Measurements from ENCODE around the gene MEST.
"Not testable (repeated sequence)": the region's sequence is repeated elsewhere in the genome, so short reads cannot be mapped to it uniquely, and the experiment has no call there.

The MEST gene

GRCh38 chr7:130491841-130492522 lies at the start of gene MEST:
TSS of gene MEST (plus strand) at chr7:130492085. CDS start at chr7:130492314, 229 bp downstream.
- H3K9me3 ChIP-seq (ENCODE audit: control insufficient read depth, low read length) = no peaks in the 10 kb centered on the region
- peaks cover 11% of the 10 kb centered on the region for H3K4me1 ChIP-seq (ENCODE audit: control insufficient read depth, insufficient read depth, low read length)
- peaks cover 4% of the 10 kb centered on the region for H3K27me3 ChIP-seq (ENCODE audit: control insufficient read depth, insufficient read depth, low read length)
- no peaks in the 10 kb centered on the region for H3K36me3 ChIP-seq (ENCODE audit: control insufficient read depth, insufficient read depth, low read length)
- H3K9ac ChIP-seq (ENCODE audit: low read length) = no peak within 1 kb of the TSS
- no peak within 1 kb of the TSS for H3K4me3 ChIP-seq (ENCODE audit: low read length)

GRCh38 chr7:130442601-130443000 lies 49.3 kb upstream of the MEST start:
- Histone ChIP-seq H3K4me1 (ENCODE audit: control insufficient read depth, insufficient read depth, low read length) (peaks cover 11% of the 10 kb centered on the region), H3K9ac (ENCODE audit: low read length) (no peak overlapping the region), H3K36me3 (ENCODE audit: control insufficient read depth, insufficient read depth, low read length) (no peaks in the 10 kb centered on the region), H3K4me3 (ENCODE audit: low read length) (no peak overlapping the region), H3K27me3 (ENCODE audit: control insufficient read depth, insufficient read depth, low read length) (no peaks in the 10 kb centered on the region), H3K9me3 (ENCODE audit: control insufficient read depth, low read length) (no peaks in the 10 kb centered on the region)

- Histone ChIP-seq H3K4me1 (ENCODE audit: control insufficient read depth, insufficient read depth, low read length) (peaks cover 11% of the 10 kb centered on the region), H3K4me3 (ENCODE audit: low read length) (no peak overlapping the region), H3K9me3 (ENCODE audit: control insufficient read depth, low read length) (no peaks in the 10 kb centered on the region), H3K36me3 (ENCODE audit: control insufficient read depth, insufficient read depth, low read length) (no peaks in the 10 kb centered on the region), H3K27me3 (ENCODE audit: control insufficient read depth, insufficient read depth, low read length) (no peaks in the 10 kb centered on the region), H3K9ac (ENCODE audit: low read length) (no peak overlapping the region)
Observed at GRCh38 chr7:130444234-130444633, 47.7 kb upstream of the MEST start.

GRCh38 chr7:130444751-130445407 lies 47.0 kb upstream of the MEST start:
- Histone ChIP-seq H3K27me3 (ENCODE audit: control insufficient read depth, insufficient read depth, low read length) (no peaks in the 10 kb centered on the region), H3K9ac (ENCODE audit: low read length) (no peak overlapping the region), H3K9me3 (ENCODE audit: control insufficient read depth, low read length) (no peaks in the 10 kb centered on the region), H3K4me1 (ENCODE audit: control insufficient read depth, insufficient read depth, low read length) (peaks cover 11% of the 10 kb centered on the region), H3K4me3 (ENCODE audit: low read length) (no peak overlapping the region), H3K36me3 (ENCODE audit: control insufficient read depth, insufficient read depth, low read length) (no peaks in the 10 kb centered on the region)

- H3K4me1 ChIP-seq (ENCODE audit: control insufficient read depth, insufficient read depth, low read length) = peaks cover 7% of the 10 kb centered on the region
- H3K4me3 ChIP-seq (ENCODE audit: low read length) = no peak overlapping the region
- H3K27me3 ChIP-seq (ENCODE audit: control insufficient read depth, insufficient read depth, low read length) = no peaks in the 10 kb centered on the region
- no peaks in the 10 kb centered on the region for H3K9me3 ChIP-seq (ENCODE audit: control insufficient read depth, low read length)
- no peaks in the 10 kb centered on the region for H3K36me3 ChIP-seq (ENCODE audit: control insufficient read depth, insufficient read depth, low read length)
- no peak overlapping the region for H3K9ac ChIP-seq (ENCODE audit: low read length)
Observed at GRCh38 chr7:130446259-130446658, 45.6 kb upstream of the MEST start.

- not testable (repeated sequence) for H3K36me3 ChIP-seq (ENCODE audit: control insufficient read depth, insufficient read depth, low read length); H3K4me3 ChIP-seq (ENCODE audit: low read length); H3K9me3 ChIP-seq (ENCODE audit: control insufficient read depth, low read length); H3K9ac ChIP-seq (ENCODE audit: low read length); H3K27me3 ChIP-seq (ENCODE audit: control insufficient read depth, insufficient read depth, low read length); H3K4me1 ChIP-seq (ENCODE audit: control insufficient read depth, insufficient read depth, low read length)
Observed at GRCh38 chr7:130451344-130451743, 40.5 kb upstream of the MEST start.

- Histone ChIP-seq H3K36me3 (ENCODE audit: control insufficient read depth, insufficient read depth, low read length) (no peaks in the 10 kb centered on the region), H3K9ac (ENCODE audit: low read length) (no peak overlapping the region), H3K4me3 (ENCODE audit: low read length) (no peak overlapping the region), H3K27me3 (ENCODE audit: control insufficient read depth, insufficient read depth, low read length) (no peaks in the 10 kb centered on the region), H3K4me1 (ENCODE audit: control insufficient read depth, insufficient read depth, low read length) (no peaks in the 10 kb centered on the region), H3K9me3 (ENCODE audit: control insufficient read depth, low read length) (no peaks in the 10 kb centered on the region)
Observed at GRCh38 chr7:130452951-130453350, 38.9 kb upstream of the MEST start.

- no peak overlapping the region for H3K9ac ChIP-seq (ENCODE audit: low read length)
- H3K27me3 ChIP-seq (ENCODE audit: control insufficient read depth, insufficient read depth, low read length) = no peaks in the 10 kb centered on the region
- H3K4me3 ChIP-seq (ENCODE audit: low read length) = no peak overlapping the region
- no peaks in the 10 kb centered on the region for H3K9me3 ChIP-seq (ENCODE audit: control insufficient read depth, low read length)
- H3K36me3 ChIP-seq (ENCODE audit: control insufficient read depth, insufficient read depth, low read length) = no peaks in the 10 kb centered on the region
- no peaks in the 10 kb centered on the region for H3K4me1 ChIP-seq (ENCODE audit: control insufficient read depth, insufficient read depth, low read length)
Observed at GRCh38 chr7:130454959-130455358, 36.9 kb upstream of the MEST start.

GRCh38 chr7:130458257-130458656 lies 33.6 kb upstream of the MEST start:
- no peak overlapping the region for H3K4me3 ChIP-seq (ENCODE audit: low read length)
- no peaks in the 10 kb centered on the region for H3K9me3 ChIP-seq (ENCODE audit: control insufficient read depth, low read length)
- no peaks in the 10 kb centered on the region for H3K27me3 ChIP-seq (ENCODE audit: control insufficient read depth, insufficient read depth, low read length)
- no peaks in the 10 kb centered on the region for H3K36me3 ChIP-seq (ENCODE audit: control insufficient read depth, insufficient read depth, low read length)
- no peaks in the 10 kb centered on the region for H3K4me1 ChIP-seq (ENCODE audit: control insufficient read depth, insufficient read depth, low read length)
- no peak overlapping the region for H3K9ac ChIP-seq (ENCODE audit: low read length)

GRCh38 chr7:130461272-130461671 lies 30.6 kb upstream of the MEST start:
- Histone ChIP-seq H3K9ac (ENCODE audit: low read length) (no peak overlapping the region), H3K36me3 (ENCODE audit: control insufficient read depth, insufficient read depth, low read length) (no peaks in the 10 kb centered on the region), H3K27me3 (ENCODE audit: control insufficient read depth, insufficient read depth, low read length) (no peaks in the 10 kb centered on the region), H3K4me3 (ENCODE audit: low read length) (no peak overlapping the region), H3K9me3 (ENCODE audit: control insufficient read depth, low read length) (no peaks in the 10 kb centered on the region), H3K4me1 (ENCODE audit: control insufficient read depth, insufficient read depth, low read length) (no peaks in the 10 kb centered on the region)

- Histone ChIP-seq H3K9ac (ENCODE audit: low read length) (no peak overlapping the region), H3K27me3 (ENCODE audit: control insufficient read depth, insufficient read depth, low read length) (no peaks in the 10 kb centered on the region), H3K4me3 (ENCODE audit: low read length) (no peak overlapping the region), H3K4me1 (ENCODE audit: control insufficient read depth, insufficient read depth, low read length) (no peaks in the 10 kb centered on the region), H3K9me3 (ENCODE audit: control insufficient read depth, low read length) (no peaks in the 10 kb centered on the region), H3K36me3 (ENCODE audit: control insufficient read depth, insufficient read depth, low read length) (no peaks in the 10 kb centered on the region)
Observed at GRCh38 chr7:130463553-130464434, 28.1 kb upstream of the MEST start.

- Histone ChIP-seq H3K36me3 (ENCODE audit: control insufficient read depth, insufficient read depth, low read length) (no peaks in the 10 kb centered on the region), H3K27me3 (ENCODE audit: control insufficient read depth, insufficient read depth, low read length) (no peaks in the 10 kb centered on the region), H3K4me3 (ENCODE audit: low read length) (no peak overlapping the region), H3K9me3 (ENCODE audit: control insufficient read depth, low read length) (no peaks in the 10 kb centered on the region), H3K9ac (ENCODE audit: low read length) (no peak overlapping the region), H3K4me1 (ENCODE audit: control insufficient read depth, insufficient read depth, low read length) (no peaks in the 10 kb centered on the region)
Observed at GRCh38 chr7:130468612-130469011, 23.3 kb upstream of the MEST start.

Measured in mucosa of stomach (tissue), 1 donor.